Fibroblast of skin of left biceps (primary cell): Measurements from ENCODE around the gene SHISA6.

Experiments
- DNase-seq, 2 experiments: peaks; one replicate each; pipeline ENCODE4 v3.0.0-alpha.2; 2013; ENCODE audit warnings: low read depth in 2 of 2

SHISA6 gene

GRCh38 chr17:11349106-11349505 is 108.1 kb downstream of the SHISA6 start:
- no peak for DNase-seq

DNA sequence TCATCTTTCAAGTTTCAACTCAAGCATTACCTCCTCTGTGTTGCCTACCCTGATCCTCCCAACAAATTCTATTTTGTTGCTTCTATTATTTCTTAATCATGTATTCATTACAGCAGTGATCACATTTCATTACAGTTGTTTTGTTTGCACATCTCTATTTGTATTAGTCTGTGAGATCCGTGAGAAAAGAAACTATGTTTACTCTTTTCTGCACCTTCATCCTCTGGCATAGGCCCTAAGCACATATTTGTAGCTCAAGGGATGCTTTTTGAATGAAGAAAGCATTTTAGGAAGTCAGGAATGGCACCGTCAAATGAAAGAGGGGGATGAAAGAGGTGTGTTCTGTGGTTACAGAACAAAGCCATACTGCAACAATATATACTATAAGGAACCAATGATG is 110.5 kb downstream of the SHISA6 start:
- no peak for DNase-seq

DNA sequence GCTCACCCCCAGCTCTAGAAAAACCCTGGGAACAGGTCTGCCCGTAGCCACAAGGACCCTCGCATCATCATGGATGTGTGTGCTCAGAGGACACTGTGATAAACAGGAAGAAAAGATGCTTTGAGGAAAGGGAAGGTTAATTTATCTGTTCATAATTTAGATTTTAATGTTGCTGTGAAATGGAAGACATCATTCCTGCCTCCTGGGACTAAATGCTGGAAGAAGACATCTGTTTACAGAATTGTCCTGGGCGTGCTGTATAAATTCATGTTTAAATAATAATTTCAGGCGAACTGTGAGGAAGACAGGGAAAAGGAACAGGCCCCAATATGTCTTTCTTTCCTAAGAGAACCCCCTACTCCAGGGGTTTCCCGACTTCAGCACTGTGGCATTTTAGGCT is 112.6 kb downstream of the SHISA6 start:
- no peak for DNase-seq

- DNase-seq: no peak
Measured at GRCh38 chr17:11356371-11356770, 115.4 kb downstream of the SHISA6 start.

- no peak for DNase-seq
Measured at GRCh38 chr17:11363565-11364117, 122.6 kb downstream of the SHISA6 start.

DNA sequence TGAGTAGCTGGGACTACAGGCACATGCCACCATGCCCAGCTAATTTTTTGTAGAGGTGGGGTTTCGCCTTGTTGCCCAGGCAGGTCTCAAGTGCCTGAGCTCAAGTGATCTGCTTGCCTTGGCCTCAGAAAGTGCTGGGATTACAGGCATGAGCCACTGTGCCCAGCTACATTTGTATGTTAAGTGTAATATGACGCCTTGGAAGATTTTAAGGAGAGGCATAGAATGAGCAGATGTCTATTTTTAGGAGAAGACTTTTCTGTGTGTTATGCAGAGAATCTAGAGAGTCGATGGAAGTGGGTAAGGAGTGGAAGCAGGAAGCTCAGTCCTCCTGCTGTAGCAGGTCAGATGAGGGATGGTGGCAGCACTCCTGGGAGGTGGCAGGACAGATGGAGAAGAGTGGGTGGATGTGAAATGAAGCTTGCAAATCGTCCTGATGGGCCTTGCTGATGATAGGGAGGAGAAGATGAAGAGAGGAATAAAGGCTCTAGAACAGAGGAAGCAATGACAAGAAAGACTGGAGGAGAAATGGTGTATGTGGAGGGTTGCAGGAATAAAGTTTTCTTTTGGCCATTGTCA is 125.3 kb downstream of the SHISA6 start:
- DNase-seq: no peak

DNA sequence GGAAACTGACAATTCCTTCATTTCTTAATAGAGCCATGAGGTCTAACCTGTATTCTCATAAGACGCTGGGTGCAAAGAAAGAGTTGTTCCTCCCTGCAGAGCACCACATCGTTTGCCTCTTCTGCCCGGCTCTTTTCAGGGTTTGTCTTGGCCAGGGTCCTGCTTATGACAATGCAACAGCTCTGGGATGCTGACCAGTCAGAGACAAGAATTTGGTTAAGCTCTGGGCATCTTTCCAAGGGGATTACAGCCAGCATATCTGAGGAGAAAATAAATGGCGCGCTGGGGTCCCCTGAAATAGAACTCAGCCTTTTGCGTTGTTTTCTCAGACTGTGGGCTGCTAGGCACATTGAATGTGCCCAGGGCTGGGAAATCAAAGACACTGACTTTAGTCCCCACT is 128.6 kb downstream of the SHISA6 start:
- no peak for DNase-seq

DNA sequence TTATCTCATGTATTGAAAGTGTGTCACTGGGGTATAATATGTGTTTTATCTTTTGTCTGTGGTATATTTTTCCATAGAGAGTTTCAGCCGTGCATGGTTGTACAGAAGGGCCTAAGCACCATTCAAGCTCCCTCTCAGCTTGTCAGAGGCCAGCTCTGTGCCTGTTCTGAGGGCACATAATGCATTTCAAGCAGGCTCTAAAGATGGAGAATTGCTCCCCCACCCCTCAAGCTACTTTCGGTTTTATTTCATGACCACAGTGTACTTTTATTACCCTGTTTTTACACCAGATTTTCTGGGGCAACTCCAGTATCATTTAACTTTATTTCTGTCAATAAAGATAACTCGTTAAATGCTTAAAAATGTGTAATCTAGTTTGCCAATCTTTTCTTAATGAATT is 131.7 kb downstream of the SHISA6 start:
- no peak for DNase-seq

DNA sequence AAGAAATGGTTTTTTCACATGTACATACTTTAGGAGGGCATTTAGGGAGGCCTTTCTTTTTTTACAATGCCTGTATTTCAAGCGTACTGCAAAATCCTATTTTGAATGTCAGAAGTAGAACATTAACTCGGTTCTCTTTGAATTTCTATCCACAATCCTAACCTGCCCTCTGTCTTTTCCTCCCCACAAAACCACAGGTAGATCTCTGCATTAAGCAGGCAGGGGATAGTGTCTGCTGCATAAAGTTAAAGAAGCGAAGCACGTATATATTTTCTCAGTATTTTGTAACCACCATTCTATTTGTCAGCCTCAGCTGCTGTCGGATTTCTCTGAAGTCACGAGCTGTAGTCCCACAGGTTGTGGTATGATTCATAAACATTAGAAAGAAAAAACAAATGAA is 137.5 kb downstream of the SHISA6 start:
- no peak for DNase-seq

GRCh38 chr17:11380761-11381160 is 139.7 kb downstream of the SHISA6 start:
- DNase-seq: no peak

DNA sequence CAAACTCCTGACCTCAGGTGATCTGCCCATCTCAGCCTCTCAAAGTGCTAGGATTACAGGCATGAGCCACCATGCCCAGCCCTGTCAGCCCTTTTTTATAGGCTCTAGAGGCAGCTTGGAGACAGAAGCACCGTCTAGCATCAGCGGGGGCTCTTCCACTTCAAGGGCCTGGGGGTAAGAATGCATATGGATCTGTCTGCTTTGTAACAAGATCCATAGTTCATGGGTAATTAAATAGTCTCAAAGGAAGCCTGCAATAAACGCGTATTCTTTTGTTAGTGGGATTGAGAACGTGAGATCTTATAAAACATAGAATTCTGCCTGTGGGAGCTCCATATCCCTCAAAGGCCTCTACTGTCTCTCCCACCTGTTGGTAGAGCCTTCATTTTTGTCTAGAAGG is 142.1 kb downstream of the SHISA6 start:
- no peak for DNase-seq

DNA sequence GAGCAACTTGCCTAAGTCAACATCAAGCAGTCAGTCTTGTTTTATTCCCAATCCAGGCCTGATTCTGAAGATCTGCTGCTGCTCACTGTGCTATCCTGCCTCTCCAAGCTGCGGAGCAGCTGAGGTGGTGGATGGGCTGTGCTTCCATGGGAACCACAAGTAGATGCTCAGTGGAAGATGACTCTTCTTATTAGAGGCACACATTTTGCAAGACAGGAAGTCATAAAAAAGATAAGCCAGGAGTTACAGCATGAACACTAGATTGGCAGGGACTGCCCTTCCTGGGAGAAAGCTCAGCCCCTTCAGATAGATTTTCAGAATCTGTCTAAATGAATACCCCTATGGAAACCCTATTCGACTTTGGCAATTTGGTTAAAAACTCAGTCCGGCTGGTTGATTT is 143.1 kb downstream of the SHISA6 start:
- DNase-seq: no peak

GRCh38 chr17:11387610-11388009 is 146.6 kb downstream of the SHISA6 start:
- no peak for DNase-seq

DNA sequence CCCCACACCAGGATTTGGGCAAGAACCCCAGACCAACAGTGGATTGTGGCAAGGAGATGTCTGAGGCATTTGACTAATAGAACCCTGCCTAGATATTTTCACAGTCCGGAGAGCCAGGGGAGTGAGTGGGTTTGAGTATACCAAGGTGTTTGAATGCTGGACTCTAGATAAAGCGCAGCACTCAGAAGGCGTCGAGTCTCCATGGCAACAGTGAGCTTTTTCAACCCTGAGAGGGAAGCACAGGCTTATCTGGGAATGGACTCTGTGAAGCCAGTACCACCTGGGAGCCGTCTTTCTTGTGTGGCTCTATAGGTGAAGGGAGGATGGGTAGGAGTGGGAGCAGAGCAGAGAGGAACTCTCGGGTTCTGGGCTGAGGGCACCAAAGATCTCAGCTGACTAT is 147.0 kb downstream of the SHISA6 start:
- DNase-seq: no peak

DNA sequence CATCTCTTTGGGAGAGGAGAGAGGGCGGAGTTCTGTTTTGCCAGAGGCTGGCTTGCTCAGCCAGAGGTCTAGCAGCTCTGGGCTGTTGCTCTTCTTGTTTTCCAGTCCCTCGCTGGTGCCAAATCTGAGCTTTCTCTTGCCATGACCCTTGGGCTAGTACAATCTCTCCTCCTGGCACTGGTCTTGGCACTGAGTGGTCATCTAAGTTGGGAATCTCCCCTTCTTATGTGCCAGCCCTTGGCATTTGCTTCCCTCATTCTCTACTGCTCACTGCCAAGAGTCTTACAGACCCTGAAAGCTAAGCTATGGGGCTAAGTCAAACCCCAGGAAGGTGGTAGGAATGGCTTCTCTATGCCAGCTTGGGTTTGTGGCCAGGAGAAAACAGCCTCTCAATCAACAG is 148.6 kb downstream of the SHISA6 start:
- DNase-seq: no peak

DNA sequence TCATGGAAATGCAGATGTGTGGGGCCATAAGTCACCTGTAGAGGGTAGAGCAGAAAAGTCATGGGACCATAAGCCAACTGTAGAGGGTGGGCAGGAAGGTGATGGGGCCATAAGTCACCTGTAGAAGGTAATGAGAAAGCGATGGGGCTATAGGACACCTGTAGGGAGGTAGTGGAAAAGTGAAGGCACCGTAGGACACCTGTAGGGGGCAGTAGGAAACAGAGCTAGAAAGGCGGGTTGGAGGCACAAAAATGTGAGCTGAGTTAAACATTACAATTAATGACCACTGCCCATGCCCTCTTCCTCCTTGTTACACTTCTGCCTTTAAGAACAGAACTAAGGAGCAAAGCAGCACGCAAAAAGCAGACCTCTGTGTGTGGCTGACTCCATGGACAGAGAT is 150.1 kb downstream of the SHISA6 start:
- no peak for DNase-seq

DNA sequence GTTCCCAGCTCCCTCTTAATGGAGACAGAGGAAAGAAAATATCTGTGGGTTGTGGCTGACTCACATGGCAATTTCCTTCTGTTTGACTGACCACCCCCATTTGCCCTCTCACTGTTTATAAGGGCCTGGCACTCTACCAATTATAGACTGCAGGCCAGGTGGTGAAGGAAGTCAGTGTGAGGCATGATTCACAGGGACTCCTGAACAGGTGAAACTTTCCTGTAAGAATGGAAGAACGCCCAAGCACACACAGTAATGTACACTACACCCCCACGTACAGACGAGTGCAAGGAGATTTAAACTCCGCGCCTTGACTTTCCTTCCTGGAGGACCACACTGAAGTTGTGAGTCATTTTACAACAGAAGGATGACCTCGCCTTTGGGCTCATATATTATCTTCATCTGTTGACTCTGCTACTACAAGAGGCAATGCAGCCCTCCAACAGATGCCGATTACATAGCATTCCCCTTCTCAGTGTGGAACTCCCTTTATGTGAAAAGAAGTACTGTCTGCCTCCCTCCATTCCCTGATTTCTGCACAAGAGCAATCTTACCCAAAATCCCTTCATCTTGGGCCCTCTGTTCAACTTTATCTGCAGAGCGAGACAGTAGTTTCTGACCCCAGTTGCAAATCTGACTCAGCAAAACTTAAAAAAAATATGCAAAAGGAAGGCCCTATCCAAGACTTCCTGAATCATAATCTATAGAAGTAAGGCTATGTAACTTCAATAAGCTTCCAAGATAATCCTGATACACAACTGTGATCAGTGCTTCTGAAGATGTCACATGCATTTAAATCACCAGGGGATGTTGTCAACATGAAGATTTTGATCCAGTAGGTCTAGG is 163.6 kb downstream of the SHISA6 start:
- DNase-seq: no peak

DNA sequence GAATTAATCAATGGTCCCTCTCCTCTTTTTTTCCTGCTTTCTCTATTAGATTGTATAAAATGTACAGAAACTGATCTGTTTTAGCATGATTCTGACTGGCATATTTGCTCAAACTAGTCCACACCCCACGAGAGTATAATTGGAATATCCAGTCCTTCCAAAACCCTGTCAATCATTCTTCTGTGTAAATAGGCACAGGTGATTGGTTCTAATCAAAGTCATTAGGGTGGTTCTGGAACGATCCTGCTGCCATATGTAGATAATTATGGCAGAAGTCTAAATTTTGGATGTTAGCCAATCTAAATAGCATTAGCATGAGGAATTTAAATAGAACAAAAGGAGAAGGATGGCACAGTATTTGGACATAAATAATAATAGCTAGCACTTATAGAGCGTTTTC is 165.7 kb downstream of the SHISA6 start:
- DNase-seq: no peak

GRCh38 chr17:11412654-11413053 is 171.6 kb downstream of the SHISA6 start:
- no peak for DNase-seq

DNA sequence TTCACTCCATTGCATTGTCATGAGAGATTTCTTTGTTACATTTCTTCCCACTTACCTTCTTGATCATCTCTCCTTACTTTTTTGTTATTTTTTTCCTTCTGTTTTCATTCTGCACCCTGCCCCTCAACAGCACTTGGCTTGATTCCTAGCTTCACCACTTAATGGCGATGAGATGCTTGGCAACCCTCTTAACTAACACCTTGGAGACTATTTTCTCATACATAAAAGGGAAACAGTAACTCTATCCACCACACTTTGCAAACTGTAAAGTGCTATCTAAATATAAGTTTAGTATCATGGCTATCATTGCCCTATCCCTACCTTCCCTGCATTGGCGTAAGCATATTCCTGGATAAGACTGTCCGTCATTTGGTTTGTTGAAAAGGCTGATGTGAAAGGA is 177.3 kb downstream of the SHISA6 start:
- DNase-seq: no peak

DNA sequence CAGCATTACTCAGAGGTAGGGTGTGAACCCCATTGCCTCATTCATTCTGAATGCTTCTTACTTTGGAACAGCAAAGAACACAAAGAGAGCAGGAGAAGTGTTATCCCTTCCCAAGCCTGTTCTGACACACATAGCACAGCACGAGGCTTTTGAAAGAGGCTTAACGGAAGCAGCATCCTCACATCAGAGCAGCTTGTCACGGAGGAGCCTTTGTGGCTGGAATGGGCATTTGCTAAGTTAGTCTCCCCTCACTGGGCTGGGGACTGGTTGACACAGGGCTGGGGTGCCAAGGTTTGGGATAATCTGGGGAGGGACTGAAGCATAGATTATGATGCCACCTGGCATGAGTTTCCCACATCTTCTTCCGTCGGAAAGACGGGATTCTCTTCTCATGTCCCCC is 189.7 kb downstream of the SHISA6 start:
- no peak for DNase-seq

- no peak for DNase-seq
Measured at GRCh38 chr17:11438673-11439072, 197.7 kb downstream of the SHISA6 start.

DNA sequence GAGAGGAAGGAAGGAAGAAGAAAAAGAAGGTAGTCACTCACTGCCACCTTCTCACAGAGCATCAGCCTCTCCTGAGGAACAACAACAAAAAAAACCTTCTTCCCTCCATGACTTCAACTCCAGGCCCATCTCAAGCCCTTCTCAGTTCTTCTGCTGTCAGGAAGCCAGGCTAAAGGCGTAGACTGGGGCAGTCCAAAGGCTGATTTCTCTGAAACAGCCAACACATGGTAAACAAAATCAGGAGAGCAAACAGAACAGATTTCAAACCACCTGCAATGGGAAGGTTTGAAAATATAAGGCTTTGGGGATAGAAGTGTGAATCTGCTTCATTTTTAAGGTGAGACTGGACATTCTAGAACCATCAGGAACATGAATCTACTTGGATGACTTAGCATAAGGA is 200.0 kb downstream of the SHISA6 start:
- no peak for DNase-seq
